Hepatocyte (in vitro differentiated cells): ENCODE results near the gene KLK5. TPM values are rescaled to one million over a fixed set of nuclear protein-coding genes. Genes with fewer than 3 reads are reported as not detected.
"Not testable (repeated sequence)": the region's sequence is repeated elsewhere in the genome, so short reads cannot be mapped to it uniquely, and the experiment has no call there.

Experiments
- DNase-seq: peaks from one replicate; pipeline ENCODE4 v3.0.0-alpha.2; 2016; ENCODE audit warnings: low spot score
- H2AFZ ChIP-seq: fragments of 200-600 bp; sonication (generic); 2 replicates; pipeline ENCODE4 v1.6.0; 2016; ENCODE audit warnings: antibody characterized with exemption, mild to moderate bottlenecking
- H3K27ac ChIP-seq: fragments of 200-600 bp; sonication (generic); 2 replicates; pipeline ENCODE4 v1.5.1; 2016; ENCODE audit warnings: mild to moderate bottlenecking
- H3K27me3 ChIP-seq: fragments of 200-600 bp; sonication (generic); 2 replicates; pipeline ENCODE4 v1.6.1; 2016
- H3K36me3 ChIP-seq: fragments of 200-600 bp; sonication (generic); replicated peaks from 2 replicates; pipeline ENCODE4 v1.5.1; 2016; ENCODE audit warnings: low read depth; ENCODE audit not compliant: insufficient read depth
- H3K4me1 ChIP-seq: fragments of 200-600 bp; sonication (generic); 2 replicates; pipeline ENCODE4 v1.5.1; 2016; ENCODE audit warnings: mild to moderate bottlenecking, moderate library complexity; ENCODE audit not compliant: insufficient read depth
- H3K4me2 ChIP-seq: fragments of 200-600 bp; sonication (generic); 2 replicates; pipeline ENCODE4 v1.6.0; 2016
- H3K4me3 ChIP-seq: fragments of 200-600 bp; sonication (generic); 2 replicates; pipeline ENCODE4 v1.5.1; 2016; ENCODE audit warnings: mild to moderate bottlenecking
- H3K79me2 ChIP-seq: fragments of 200-600 bp; sonication (generic); 2 replicates; pipeline ENCODE4 v1.6.0; 2017; ENCODE audit warnings: mild to moderate bottlenecking
- H3K9me2 ChIP-seq: fragments of 200-600 bp; sonication (generic); replicated peaks from 2 replicates; pipeline ENCODE4 v1.6.0; 2017; ENCODE audit warnings: mild to moderate bottlenecking; ENCODE audit not compliant: insufficient read depth
- H3K9me3 ChIP-seq: fragments of 200-600 bp; sonication (generic); 2 replicates; pipeline ENCODE4 v1.5.1; 2016; ENCODE audit warnings: low read depth, mild to moderate bottlenecking
- H4K20me1 ChIP-seq: fragments of 200-600 bp; sonication (generic); 2 replicates; pipeline ENCODE4 v1.6.0; 2016; ENCODE audit warnings: mild to moderate bottlenecking; ENCODE audit not compliant: insufficient read depth, poor library complexity, severe bottlenecking
- CTCF ChIP-seq: fragments of 200-600 bp; sonication (generic); IDR thresholded peaks from 2 replicates; pipeline ENCODE4 v1.5.1; 2016; ENCODE audit warnings: antibody characterized with exemption, mild to moderate bottlenecking; ENCODE audit not compliant: poor library complexity
- EZH2 ChIP-seq: fragments of 200-600 bp; sonication (generic); IDR thresholded peaks from 2 replicates; pipeline ENCODE4 v1.6.1; 2016; ENCODE audit warnings: antibody characterized with exemption, mild to moderate bottlenecking, borderline replicate concordance
- EZH2phosphoT487 ChIP-seq: fragments of 200-600 bp; sonication (generic); IDR thresholded peaks from one replicate; pipeline ENCODE4 v1.6.1; 2018; ENCODE audit warnings: antibody characterized with exemption, mild to moderate bottlenecking, low read depth, moderate library complexity; ENCODE audit not compliant: unreplicated experiment, severe bottlenecking
- WGBS: methylation state at CpG from one replicate; pipeline ENCODE4 v1.1.6; 2016; ENCODE audit warnings: low lambda C conversion rate; ENCODE audit errors: missing lambda C conversion rate; 5-methylcytosine and 5-hydroxymethylcytosine counted together
- polyA plus RNA-seq: library from polyadenylated mRNA; unstranded; fragments of >200 nt; fragmentation: Nextera tagmentation; extraction: Ambion mirVana; gene quantifications from 2 replicates; pipeline ENCODE4 v1.2.1, GENCODE V29; 2016
- total RNA-seq: library from RNA; depleted of rRNA; stranded (reverse); fragments of >200 nt; gene quantifications from 2 replicates; pipeline ENCODE4 v1.2.3, GENCODE V29; 2014

The KLK5 gene
- total and polyA plus RNA-seq, 2 experiments from 2014 or later, result 0.24 TPM; not detected in 1

DNA sequence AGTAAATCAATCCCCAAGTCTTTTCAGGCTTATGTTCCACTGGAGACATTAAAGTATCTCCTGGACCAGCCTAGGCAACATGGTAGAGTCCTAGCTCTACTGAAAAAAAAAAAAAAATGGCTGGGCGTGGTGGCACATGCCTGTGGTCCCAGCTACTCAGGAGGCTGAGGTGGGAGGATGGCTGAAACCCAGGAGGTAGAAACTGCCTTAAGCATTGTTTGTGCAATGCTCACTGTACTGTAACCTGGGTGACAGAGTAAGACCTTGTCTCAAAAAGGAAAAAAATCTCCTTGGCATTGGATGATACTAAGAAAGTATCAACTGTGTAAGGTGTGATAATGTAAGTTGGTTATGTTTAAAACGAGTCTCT, 39.8 kb upstream of the KLK5 start:
- Histone ChIP-seq H3K27me3 (peaks cover 6% of the 10 kb centered on the region), H3K4me3 (no peak overlapping the region), H3K27ac (no peak overlapping the region), H3K36me3 (no peaks in the 10 kb centered on the region), H2AFZ (no peak overlapping the region), H3K9me2 (no peaks in the 10 kb centered on the region), H3K4me1 (no peaks in the 10 kb centered on the region), H3K4me2 (no peak overlapping the region), H4K20me1 (no peaks in the 10 kb centered on the region), H3K79me2 (no peaks in the 10 kb centered on the region), H3K9me3 (no peaks in the 10 kb centered on the region)
- DNase-seq, result no peak
- TF ChIP-seq EZH2, result no peak
- TF ChIP-seq EZH2phosphoT487, result no peak
- 71% methylated on average over 2 of the region's 2 CpGs for WGBS

DNA sequence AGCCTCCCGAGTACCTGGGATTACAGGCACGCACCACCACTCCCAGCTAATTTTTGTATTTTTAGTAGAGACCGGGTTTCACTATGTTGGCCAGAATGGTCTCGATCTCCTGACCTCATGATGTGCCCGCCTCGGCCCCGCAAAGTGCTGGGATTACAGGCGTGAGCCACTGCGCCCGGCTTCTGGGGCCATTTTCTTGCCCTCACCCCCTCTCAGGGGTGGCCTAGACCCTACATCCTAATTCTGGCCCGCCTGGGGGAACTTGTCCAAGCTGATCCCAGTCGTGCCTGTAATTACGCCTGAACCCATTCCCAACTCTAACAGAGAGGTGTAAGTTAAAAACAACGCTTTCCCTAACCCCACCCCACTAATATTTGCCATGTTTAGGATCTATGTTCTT, 31.6 kb upstream of the KLK5 start:
- not testable (repeated sequence) for H4K20me1 ChIP-seq, H3K36me3 ChIP-seq, H3K9me2 ChIP-seq, DNase-seq, H3K27ac ChIP-seq, H3K4me1 ChIP-seq, H2AFZ ChIP-seq, H3K4me3 ChIP-seq, H3K9me3 ChIP-seq, H3K79me2 ChIP-seq, H3K4me2 ChIP-seq
- WGBS, result 88% methylated on average over 14 of the region's 14 CpGs
- peaks cover 22% of the 10 kb centered on the region for H3K27me3 ChIP-seq

- H3K36me3 ChIP-seq, result no peaks in the 10 kb centered on the region
- no peak for DNase-seq
- no peaks in the 10 kb centered on the region for H3K4me1 ChIP-seq
- H3K4me3 ChIP-seq, result no peak within 1 kb of the TSS
- no peak for TF ChIP-seq EZH2
- TF ChIP-seq EZH2phosphoT487, result no peak
- no peak for TF ChIP-seq CTCF
- no peaks in the 10 kb centered on the region for H4K20me1 ChIP-seq
- 42% methylated on average over 25 of the region's 28 CpGs for whole genome bisulfite sequencing
- no peak within 1 kb of the TSS for H3K4me2 ChIP-seq
- no peak within 1 kb of the TSS for H3K27ac ChIP-seq
- peaks cover 22% of the 10 kb centered on the region for H3K27me3 ChIP-seq
- no peak within 1 kb of the TSS for H2AFZ ChIP-seq
- H3K9me3 ChIP-seq, result no peaks in the 10 kb centered on the region
- H3K9me2 ChIP-seq, result no peaks in the 10 kb centered on the region
- H3K79me2 ChIP-seq, result no peaks in the 10 kb centered on the region
These were observed 30.9 kb upstream of the KLK5 start, which contains the start of gene KLK7 for GRCh38 chr19:50983625-50984292. TSS of gene KLK7 (minus strand) at chr19:50983917. CDS start at chr19:50982399, 1,518 bp downstream.

GRCh38 chr19:50982186-50982585, 29.3 kb upstream of the KLK5 start:
- Histone ChIP-seq H3K36me3 (no peaks in the 10 kb centered on the region), H2AFZ (no peak overlapping the region), H3K4me3 (no peak overlapping the region), H3K27ac (no peak overlapping the region), H3K9me3 (no peaks in the 10 kb centered on the region), H3K79me2 (no peaks in the 10 kb centered on the region), H3K4me2 (no peak overlapping the region), H3K27me3 (peaks cover 22% of the 10 kb centered on the region), H3K9me2 (no peaks in the 10 kb centered on the region), H4K20me1 (no peaks in the 10 kb centered on the region), H3K4me1 (no peaks in the 10 kb centered on the region)
- 82% methylated on average over 4 of the region's 4 CpGs for WGBS
- TF ChIP-seq EZH2 (no peak), EZH2phosphoT487 (no peak), CTCF (no peak)
- no peak for DNase-seq
